Skeletal muscle tissue (tissue), 2 donors: ENCODE measurements around the gene ACAA2. TPM values are rescaled to one million over a fixed set of nuclear protein-coding genes. Genes with fewer than 3 reads are reported as not detected.

Experiments
- small RNA-seq: library from RNA; depleted of rRNA; stranded (forward); fragments of <200 nt; gene quantifications from one replicate; pipeline ENCODE3, GENCODE V24; 2014
- total RNA-seq: library from RNA; depleted of rRNA; stranded (reverse); fragments of >200 nt; gene quantifications from one replicate; pipeline ENCODE4 v1.2.3, GENCODE V29; 2014

The ACAA2 gene
- total RNA-seq, 1 donor from 2014 or later: 77.2 TPM

Small RNA genes within 50 kb of the gene (small RNA-seq; reads per million reads assigned to genes)
- gene RF00283: not detected
- not detected for gene SCARNA17
